ENCODE measurements around the gene RAPGEF2.
A peak's percentile ranks its signal among the peaks of the same experiment; 100 is the strongest.

The RAPGEF2 gene

DNA sequence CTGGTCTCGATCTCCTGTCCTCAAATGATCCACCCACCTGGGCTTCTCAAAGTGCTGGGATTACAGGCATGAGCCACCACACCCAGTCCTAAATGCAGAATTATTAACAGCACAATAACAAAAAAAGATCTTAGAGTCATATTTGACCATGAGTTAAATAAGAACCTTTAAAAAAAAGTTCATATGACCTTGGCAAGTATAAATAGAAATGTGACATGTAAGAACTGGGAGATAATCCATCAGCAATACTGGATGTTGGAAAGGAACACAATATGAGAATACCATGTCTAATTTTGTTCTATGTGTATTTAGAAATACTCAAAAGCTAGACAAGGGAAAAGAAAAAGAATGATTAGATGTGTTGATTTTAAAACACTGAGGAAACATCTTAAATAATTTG, 231.6 kb downstream of the RAPGEF2 start:
- no peak for DNase-seq

DNA sequence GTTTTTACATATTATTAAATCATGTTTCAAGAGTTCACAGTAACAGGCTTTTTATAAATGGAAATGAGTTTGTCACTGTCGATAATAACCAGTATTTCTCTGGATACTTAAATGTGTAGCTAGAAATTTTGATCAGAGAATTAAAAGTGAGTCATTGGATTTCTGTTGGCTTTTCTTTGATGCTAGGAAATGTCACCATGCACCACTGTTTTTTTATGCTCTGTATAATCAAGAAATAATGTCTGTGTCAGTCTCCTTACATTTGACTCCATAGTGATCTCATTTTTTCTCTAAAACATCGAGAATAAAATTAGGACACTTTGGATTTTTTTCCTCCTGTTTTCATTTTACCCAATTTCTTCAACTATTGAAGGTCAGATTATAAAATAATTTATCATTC, 234.2 kb downstream of the RAPGEF2 start:
- DNase-seq, result no peak

DNA sequence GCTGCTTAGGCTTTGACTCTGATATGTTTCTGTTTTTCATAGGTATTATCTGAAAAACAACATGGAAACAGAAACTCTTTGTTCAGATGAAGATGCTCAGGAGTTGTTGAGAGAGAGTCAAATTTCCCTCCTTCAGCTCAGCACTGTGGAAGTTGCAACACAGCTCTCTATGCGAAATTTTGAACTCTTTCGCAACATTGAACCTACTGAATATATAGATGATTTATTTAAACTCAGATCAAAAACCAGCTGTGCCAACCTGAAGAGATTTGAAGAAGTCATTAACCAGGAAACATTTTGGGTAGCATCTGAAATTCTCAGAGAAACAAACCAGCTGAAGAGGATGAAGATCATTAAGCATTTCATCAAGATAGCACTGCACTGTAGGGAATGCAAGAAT, 238.6 kb downstream of the RAPGEF2 start:
- no peak for DNase-seq

DNA sequence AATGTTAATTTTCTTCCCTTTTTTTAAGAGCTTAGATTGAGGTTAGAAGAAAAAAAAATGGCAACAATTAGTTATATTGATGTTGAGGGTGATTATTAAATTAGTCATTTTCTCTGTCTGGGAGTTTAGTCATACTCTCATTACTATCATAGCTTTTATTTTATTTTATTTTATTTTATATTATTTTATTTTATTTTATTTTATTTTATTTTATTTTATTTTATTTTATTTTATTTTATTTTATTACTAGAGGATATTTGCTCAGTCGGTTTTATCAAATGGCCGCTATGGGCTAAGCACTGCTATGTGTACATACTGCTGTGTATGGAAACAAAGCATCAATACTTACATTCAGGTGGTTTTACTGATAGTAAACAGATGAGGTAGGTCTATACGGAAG, 239.5 kb downstream of the RAPGEF2 start:
- no peak for DNase-seq

DNA sequence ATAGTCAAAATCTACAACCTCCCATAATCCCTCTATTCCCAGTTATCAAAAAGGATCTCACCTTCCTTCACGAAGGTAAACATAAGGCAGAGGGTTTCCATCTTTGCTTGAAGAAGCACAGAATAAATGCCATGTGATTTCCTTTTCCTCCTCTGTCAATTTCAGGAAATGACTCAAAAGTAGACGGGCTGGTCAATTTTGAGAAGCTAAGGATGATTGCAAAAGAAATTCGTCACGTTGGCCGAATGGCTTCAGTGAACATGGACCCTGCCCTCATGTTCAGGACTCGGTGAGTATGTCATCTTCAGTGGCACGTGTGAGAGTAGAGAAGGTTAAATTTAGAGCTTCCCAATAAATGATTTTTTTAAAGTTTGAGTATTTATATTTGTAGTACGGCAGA, 240.2 kb downstream of the RAPGEF2 start:
- no peak for DNase-seq

DNA sequence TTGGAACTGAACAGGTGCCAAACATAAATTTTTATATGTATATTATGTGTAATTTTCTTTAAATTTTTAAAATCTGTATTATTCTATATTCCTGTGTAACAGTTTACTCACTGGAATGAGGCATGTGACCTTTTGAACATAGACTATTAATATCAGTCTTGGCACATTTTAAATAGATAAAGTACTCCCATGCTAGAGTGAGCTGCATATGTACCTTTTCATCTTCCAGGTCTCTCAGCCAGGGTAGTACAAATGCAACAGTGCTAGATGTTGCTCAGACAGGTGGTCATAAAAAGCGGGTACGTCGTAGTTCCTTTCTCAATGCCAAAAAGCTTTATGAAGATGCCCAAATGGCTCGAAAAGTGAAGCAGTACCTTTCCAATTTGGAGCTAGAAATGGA, 242.0 kb downstream of the RAPGEF2 start:
- DNase-seq, result no peak

DNA sequence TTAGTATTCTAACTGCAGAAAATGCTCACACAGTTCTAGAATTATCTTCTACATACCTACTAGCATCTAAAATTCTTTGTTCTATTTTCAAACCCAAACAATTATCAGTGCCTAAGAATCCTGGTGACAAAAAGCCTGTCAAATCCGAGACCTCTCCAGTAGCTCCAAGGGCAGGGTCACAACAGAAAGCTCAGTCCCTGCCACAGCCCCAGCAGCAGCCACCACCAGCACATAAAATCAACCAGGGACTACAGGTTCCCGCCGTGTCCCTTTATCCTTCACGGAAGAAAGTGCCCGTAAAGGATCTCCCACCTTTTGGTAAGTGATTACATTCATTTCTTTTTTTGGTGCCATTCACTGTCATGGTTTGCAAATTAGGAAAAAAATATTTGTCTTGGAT, 243.8 kb downstream of the RAPGEF2 start:
- no peak for DNase-seq

DNA sequence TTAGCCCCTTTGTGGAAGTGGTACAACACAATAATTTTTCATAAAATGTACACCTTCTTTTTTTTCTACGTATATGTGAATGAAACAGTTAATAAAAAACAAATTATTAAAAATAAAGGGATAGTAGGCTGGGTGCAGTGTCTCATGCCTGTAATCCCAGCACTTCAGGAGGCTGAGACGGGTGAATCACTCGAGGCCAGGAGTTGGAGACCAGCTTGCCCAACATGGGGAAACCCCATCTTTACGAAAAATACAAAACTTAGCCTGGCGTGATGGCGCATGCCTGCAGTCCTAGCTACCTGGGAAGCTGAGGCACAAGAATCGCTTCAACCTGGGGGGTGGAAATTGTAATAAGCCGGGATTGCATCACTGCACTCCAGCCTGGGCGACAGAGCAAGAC, 244.9 kb downstream of the RAPGEF2 start:
- no peak for DNase-seq

DNA sequence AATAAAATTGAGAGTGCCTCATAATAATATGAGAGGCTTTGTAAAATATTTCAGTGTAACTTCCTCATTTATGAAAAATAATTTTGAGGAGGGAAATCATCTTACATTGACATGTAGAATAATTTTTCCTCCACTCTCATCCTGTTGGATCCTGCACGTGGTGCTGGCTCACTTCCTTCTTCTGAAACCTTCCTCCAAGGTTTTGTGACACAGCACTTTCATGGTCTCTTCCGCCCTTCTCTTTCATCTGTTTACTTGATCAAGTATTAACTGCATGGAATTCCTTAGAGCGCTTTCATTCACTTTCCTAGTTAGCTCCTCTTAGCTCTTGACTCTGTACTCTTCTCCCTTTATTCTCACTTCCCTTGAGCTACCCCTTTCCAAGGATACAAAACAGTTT, 246.5 kb downstream of the RAPGEF2 start:
- DNase-seq, result no peak

DNA sequence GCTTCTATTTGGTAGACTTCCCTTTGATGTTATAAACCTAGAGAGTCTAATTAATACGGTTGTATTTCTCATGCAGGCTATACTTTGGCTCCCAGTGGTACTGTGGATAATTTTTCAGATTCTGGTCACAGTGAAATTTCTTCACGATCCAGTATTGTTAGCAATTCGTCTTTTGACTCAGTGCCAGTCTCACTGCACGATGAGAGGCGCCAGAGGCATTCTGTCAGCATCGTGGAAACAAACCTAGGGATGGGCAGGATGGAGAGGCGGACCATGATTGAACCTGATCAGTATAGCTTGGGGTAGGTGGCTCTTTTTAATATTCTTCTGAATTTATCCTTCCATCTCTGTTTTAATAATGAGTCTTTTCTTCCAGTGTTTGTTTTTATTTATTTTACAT, 249.7 kb downstream of the RAPGEF2 start:
- DNase-seq, result no peak

DNA sequence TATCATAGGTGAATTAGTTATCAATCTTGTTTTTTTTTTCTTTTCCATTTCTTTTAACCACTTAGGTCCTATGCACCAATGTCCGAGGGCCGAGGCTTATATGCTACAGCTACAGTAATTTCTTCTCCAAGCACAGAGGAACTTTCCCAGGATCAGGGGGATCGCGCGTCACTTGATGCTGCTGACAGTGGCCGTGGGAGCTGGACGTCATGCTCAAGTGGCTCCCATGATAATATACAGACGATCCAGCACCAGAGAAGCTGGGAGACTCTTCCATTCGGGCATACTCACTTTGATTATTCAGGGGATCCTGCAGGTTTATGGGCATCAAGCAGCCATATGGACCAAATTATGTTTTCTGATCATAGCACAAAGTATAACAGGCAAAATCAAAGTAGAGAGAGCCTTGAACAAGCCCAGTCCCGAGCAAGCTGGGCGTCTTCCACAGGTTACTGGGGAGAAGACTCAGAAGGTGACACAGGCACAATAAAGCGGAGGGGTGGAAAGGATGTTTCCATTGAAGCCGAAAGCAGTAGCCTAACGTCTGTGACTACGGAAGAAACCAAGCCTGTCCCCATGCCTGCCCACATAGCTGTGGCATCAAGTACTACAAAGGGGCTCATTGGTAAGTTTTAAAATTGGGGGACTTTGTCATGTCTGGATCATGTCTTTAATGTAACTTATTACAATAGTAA, 250.7 kb downstream of the RAPGEF2 start:
- no peak for DNase-seq

DNA sequence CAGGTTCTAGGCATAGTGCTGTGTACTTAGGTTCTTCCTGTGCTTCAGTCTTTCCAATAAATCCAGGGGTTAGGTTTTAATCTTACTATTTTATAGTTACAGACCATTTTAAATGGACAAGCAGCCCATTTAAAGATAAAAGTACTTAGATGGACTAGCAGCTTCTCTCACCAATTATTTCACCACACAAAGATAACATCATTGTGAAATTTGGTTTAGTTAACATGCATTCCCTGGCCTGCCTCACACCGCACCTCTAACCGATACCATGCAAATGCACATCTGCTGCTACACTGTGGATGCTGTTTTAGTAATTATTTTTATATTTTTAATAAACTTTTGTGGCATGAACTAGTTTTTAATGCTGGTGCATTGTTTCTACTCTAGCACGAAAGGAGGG, 252.6 kb downstream of the RAPGEF2 start:
- DNase-seq, result no peak

DNA sequence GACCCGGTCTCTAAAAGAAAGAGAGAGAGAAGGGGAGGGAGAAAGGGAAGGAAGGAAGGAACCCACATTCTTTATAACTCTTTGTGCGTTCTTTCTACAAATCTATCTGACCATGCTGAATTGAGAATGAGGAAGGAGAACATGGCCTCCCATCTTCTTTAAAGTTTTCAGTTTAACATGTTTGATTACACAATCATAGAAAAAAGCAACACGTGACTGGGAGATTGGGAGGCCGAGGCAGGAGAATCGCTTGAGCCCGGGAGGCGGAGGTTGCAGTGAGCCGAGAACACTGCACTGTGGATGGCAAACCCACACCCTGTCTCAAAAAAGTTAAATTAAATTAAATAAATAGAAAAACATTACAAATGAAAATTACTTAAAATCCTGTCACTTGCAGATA, 254.5 kb downstream of the RAPGEF2 start:
- DNase-seq, result no peak

DNA sequence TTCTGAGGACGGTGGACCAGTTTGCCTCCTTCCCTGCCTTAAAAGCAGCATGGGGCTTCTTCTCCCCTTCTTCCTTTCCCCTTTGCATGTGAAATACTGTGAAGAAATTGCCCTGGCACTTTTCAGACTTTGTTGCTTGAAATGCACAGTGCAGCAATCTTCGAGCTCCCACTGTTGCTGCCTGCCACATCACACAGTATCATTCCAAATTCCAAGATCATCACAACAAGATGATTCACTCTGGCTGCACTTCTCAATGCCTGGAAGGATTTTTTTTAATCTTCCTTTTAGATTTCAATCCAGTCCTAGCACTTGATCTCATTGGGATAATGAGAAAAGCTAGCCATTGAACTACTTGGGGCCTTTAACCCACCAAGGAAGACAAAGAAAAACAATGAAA, 255.3 kb downstream of the RAPGEF2 start:
- no peak for DNase-seq

DNA sequence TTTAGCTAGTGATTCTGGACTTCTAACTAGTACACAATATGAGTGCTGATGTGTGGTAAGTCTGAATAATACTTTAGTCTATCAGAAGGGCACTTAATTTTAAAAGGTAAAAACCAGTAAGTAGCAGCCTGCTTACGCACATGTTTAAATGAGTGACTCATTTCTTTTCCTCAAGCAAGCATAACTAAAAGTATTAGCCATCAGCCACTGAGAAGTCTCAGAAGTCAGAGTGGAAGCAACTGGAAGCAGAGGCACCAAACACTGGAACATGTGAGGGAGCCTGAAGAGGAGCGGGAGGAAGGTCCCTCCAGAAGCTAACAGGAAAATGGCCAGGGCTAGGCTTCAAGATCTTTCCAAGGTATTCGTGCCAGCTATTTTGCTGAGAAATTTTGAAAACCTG, 257.7 kb downstream of the RAPGEF2 start:
- DNase-seq, result no peak

DNA sequence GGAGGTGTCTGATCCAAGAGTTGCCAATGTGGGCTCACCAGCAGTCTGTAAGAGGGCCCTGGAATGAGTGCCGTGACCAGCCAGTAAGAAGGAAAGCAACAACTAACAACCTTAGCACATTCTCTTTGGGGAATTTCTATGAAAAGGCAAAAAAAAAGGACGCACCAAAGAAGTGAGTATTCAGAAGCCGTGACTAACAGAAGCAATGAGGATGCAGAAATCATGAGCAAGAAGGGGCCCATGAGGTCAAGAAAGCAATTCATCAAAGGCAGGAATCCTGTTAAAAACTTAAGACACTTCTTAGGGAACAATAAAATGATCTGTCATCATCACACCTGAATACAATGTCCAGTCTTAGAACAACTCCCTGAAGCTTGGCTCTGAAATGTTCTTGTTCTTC, 260.5 kb downstream of the RAPGEF2 start:
- DNase-seq, result no peak

DNA sequence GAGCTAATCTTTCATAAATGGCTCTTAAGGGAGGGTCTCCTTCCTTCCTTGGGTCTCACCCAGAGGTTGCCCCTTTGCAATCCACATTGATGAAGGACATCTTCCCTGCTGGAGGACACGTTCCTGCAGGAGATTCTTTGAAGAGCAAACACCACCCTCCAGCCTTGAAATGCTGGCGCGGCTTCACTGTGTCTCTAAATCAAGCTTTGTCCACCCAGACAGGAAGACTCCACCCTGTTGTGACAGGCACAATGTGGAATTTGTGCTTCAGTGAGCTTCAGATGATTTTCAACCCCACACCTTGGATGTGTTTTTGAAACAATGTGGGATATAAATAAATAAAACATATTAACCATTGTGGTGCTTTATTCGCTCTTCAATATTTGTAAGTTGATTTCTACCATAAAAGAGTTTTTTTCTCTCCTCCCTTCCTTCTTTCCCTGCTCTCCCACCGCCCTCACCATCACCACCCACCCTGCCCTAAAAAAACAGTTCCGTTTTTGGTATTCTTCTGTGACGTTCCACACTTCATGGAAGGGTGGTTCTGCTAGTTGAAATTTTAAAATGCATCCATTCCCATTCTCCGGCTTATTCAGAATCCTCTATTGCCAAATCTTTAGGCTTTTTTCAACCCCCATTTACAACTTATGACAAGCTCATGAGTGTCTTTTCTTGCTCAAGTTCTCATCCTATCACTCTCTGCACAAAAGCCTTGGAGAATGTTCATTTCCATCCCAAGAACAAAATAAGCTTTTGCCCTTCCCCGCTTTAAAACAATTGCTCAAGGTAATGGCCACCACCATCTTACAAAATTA, 264.3 kb downstream of the RAPGEF2 start:
- DNase-seq, result no peak

DNA sequence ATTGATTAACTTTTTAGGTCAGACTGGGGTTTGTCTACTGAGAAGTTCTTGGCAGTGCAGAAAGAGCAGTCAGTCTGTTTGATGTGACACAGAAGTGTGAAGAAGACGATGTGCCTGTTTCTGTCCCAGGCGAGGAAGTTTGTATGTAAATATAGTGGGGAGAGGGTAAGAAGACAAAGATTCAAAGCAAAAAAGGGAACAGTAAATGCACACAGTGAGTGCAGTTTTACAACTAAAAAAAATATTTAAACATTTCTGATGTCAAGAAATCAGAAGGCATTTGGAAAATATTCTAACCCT, 264.9 kb downstream of the RAPGEF2 start:
- DNase-seq, result no peak

DNA sequence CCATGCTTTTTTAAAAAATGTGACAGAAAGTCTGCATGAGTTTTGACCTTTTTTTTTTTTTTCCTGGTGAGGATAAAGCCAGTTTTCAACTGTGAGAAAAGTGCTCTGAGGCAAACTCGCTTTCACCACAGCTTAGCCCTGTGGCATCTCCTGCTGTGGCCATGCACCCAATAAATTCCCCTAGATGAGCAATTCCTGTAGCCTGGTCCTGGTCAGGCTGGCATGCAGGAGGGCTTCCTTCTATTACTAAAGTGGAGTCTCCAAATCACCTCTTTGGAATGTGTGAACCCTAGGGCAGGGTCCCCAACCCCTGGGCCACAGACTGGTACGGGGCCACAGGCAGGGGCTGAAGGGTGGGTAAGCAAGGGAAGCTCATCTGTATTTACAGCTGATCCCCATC, 265.4 kb downstream of the RAPGEF2 start:
- no peak for DNase-seq

DNA sequence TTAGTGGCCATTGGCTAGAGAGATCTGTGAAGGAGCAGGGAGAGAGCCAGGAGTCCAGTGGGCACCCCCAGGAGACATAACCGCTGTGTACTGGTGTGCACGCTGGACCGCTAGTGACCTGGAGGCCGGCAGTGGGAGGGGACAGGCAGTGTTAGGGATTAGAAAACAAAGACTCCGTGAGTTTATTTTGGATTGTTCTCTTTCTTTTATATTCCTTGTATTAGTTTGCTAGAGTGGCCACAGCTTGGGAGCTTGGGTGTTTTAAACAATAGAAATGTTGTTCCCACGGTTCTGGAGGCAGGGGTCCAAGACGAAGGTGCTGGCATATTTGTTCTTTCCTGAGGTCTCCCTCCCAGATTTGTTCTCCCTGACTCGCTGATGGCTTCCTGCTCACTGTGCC, 266.4 kb downstream of the RAPGEF2 start:
- DNase-seq, result no peak

DNA sequence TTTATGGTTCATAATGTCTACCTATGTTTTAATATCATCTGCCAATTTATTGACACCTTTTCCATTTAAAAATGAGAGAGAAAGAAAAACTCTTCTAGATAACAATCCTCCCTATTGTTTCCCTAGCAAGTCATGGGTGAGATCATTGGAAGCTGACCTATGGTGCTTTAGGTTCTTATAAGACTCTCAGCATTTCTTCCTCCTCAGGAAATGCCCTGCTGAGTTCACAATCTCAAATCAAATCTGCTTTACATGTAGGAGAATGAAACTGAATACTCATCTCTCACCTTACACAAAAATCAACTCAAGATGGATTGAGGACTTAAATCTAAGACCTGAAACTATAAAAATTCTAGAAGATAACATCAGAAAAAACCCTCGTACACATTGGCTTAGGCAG, 267.4 kb downstream of the RAPGEF2 start:
- DNase-seq, result peak in 1 of 5 experiments; percentile 67

DNA sequence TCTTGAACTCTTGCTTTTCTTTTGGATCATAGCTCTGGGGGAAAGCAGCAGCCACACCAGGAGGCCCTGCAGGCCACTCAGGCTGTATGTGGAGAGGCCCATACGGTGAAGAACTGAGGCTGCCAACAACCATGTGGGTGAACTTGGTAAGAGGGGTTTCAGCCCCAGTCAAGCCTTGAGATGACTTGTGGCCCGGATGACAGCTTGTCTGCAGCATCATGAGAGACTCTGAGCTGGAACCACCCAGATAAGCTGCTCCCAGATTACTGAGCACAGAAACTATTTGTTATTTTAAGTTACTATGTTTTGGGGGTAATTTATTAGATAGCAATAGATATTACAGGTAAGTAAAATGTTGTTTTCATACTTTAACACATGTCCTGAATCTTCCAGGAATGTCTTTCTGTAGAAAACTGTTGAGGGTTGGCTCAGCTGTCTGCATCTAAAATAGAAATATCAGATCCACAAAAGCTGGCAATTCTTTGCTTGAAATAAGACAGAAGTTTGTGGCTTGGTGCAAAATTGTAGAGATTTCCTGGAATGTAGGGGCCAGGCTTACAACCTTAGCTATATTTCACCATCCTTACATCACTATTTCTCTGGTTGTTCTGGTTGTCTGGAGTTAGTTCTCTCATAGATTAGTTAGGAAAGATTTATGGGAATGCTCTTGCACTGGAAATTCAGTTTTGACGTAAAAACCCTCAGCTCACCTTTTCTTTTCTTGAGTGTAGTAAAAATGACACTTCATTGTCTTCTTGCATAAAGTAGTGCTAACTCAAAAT, 272.1 kb downstream of the RAPGEF2 start:
- no peak for DNase-seq

DNA sequence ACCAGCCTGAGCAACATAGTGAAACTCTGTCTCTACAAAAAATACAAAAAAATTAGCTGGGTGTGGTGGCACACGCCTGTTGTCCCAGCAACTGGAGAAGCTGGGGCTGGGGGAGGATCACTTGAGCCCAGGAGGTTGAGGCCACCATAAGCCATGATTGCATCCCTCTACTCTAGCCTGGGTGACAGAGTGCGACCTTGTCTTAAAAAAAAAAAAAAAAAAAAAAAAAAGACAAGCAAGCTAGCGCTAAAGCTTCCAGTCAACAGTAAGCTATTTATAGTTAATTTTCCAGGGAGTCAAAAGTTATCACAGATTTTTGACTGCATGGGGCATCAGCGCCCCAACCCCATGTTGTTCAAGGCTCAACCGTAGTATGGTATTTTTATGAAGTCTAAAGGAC, 273.4 kb downstream of the RAPGEF2 start:
- no peak for DNase-seq

DNA sequence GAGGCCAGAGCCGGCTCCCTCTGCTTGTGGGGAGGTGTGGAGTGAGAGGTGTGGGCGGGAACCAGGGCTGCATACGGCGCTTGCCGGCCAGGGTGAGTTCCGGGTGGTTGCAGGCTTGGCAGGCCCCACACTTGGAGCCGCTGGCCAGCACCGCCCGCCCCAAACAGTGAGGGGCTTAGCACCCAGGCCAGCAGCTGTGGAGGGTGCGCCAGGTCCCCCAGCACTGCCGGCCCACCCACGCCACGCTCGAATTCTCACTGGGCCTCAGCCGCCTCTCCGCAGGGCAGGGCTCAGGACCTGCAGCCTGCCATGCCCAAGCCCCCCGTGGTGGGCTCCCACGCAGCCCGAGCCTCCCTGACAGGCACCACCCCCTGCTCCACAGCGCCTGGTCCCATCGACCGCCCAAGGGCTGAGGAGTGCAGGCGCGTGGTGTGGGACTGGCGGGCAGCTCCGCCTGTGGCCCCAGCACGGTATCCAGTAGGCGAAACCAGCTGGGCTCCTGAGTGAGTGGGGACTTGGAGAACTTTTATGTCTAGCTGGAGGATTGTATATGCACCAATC, 275.3 kb downstream of the RAPGEF2 start:
- no peak for DNase-seq

Data from T-helper 2 cell (primary cell).